Measurements from ENCODE around the gene WNT7A.
"Not testable (repeated sequence)": the region's sequence is repeated elsewhere in the genome, so short reads cannot be mapped to it uniquely, and the experiment has no call there.

WNT7A gene

GRCh38 chr3:13865106-13865505, 14.8 kb downstream of the WNT7A start:
- DNase-seq = no peak

GRCh38 chr3:13863965-13864595, 15.8 kb downstream of the WNT7A start:
- DNase-seq = no peak

DNA sequence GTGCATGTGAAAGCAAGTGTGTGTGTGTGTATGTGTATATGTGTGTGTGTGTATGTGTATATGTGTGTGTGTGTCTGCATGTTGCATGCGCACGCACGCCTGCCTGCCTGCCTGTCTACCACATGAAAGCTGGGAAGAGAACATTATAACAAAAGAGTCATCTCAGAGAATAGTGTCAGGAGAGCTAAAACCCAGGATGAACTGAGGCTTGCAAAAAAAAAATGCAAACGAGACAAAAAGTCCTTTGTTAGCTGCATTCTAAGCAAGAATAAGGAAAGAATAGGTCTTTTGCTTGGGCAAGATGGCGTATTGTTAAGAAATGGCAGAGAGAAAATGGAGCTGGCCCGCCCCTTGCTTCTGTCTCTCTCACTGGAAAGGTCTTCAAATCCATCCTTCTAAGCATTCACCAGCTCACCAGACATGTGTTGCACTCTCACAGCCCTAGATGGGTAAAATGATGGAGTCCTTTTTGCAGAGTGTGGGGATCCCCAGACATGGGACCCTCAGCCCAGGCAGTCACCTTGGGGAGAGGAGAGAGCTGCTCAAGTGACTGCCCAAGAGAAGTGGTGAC, 16.4 kb downstream of the WNT7A start:
- DNase-seq = no peak

DNA sequence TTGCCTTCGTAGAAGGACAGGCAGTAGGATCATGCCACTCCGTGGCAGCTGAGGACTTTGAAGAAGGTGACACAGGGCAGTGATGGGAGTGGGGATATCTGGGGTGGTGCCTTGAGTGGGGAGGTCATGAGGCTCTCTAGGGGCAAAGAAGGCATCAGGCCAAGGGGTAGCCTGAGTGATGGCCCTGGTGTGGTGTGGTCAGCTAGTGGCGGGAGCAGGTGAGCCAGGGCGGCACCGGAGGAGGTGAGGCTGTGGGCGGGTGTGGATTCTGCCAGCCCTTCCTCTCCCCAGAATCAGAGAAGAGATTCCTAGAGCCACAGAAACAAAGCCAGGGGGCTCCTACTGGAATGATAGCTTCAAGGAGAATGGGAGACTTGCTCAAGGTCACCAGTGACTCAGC, 18.4 kb downstream of the WNT7A start:
- no peak for DNase-seq

GRCh38 chr3:13860001-13860400, 19.9 kb downstream of the WNT7A start:
- no peak for DNase-seq

DNA sequence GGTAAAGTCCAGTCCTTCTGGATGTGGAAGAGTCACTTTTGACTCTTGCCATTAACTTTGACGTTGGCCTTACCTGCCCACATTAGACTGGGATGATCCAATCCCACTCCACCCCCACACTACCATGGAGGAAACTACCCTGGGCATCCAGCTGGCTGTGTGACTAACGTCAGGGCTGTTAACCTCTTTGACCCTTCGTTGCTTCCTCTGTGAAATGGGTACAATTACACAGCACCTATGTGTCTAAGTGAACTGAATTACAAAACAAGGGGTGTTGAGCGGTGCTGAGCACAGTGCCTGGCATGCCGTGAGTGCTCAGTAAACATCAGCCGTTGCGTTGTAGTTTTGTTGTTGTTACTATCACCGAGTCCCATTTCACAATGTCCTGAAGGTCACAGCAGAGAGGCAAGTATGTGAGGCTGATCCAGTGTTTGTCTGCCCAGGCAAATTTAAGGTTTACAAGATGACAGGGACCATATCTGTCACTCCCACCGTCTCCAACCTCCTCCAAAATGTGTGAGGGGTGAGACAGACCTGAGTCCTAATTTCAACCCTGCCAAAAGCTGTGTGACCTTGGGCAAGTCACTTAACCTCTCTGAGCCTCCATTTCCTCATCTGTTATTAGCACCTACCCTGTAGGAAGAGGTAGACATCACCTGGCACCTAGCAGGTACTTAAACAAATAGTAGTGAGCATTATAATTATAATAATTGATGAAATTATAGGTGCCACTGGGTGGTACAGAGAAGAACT, 20.9 kb downstream of the WNT7A start:
- DNase-seq = no peak

DNA sequence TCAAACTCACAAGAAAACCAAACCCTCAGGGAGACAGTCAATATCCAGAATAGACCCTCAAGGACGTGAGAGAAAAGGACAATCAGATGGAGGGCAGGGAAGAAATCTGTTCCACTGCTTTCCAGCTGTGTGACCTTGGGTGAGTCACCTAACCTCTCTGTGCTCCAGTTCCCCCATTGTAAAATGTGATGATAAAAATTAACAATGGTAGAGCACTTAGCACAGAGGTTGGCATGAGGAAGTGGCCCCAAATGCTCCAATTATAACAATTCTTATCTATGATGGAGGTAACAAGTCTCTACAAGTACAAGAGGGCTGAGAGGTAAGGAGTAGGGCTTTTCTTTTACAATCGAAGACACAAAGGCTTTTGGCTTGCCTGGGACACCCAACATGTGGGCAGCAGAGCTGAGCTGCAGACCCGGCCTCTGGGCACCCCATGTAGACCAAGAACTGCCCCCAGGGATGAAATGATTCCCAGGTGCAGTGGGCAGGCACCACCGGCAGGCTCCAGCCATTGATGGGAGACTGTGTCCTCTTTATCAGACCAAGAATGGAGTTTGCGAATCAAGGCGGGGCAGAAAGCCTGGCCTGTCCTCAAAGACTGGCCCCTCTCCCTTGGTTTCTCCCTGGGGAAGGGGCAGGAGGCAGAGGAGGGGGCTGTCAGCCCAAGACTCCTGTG, 22.0 kb downstream of the WNT7A start:
- no peak for DNase-seq

GRCh38 chr3:13856628-13857027, 23.2 kb downstream of the WNT7A start:
- DNase-seq = not testable (repeated sequence)

- no peak for DNase-seq
These were observed 23.9 kb downstream of the WNT7A start for GRCh38 chr3:13856006-13856405.

DNA sequence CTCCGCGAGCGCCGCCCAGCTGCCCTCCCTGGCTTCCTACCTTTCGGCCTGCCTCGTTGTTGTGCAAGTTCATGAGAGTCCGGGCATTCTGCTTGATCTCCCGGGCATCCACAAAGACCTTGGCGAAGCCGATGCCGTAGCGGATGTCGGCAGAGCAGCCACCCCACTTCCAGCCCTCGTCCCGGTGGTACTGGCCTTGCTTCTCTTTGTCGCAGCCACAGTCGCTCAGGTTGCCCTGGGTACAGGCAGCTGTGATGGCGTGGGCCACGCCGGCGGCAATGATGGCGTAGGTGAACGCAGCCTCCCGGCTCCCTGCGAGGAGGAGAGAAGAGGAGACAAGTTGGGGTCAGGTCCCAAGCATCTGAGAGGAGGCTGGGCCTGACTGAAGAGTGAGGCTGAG, 25.4 kb downstream of the WNT7A start:
- DNase-seq = no peak

DNA sequence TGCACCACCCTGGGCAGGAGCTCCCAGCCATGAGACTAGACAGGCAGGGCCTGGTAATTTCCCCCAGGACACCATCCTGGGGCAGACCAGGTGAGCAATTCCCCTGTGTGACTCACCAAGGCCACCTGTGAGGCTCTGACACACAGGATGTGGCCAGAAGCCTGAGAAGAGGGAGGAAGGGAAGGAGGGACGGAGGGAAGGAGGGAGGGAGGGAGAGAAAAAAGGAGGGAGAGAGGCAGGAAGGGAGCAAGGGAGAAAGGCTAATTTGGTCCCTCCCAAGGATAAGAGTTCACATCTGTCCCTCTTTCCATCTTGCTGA, 25.9 kb downstream of the WNT7A start:
- DNase-seq = no peak

DNA sequence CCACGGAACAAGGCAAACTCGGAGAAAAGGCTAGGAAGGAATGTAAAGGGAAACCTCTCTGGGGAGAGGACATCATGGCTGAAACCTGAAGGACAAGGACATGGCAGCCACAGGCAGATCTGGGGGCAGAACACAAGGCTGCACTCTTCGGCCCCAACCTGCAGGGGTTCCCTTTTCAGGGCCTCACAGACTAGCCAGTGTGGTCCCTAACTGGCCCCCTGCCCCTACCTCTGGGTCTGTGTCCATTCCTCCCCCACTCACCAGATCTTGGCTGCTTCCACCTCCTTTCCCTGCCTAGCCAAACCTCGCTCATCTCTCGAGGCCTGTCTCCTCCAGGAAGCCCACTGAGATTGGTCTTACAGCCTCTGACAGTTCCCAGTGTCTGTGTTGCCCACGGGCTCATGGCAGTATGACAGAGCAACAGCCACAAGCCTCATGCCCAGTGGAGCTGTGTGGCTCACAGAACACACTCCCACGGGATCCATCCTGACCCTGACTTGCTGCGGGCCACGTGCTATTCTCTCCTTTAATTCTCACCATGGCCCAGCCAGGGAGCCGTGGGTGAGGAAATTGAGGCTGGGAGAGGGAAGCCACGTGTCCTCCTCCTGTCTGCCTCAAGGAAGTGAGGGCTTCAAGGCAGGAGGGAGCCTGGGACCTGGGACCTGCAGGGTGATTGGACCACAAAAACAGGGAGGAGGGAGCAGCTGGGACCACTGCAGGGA, 26.5 kb downstream of the WNT7A start:
- DNase-seq = no peak

GRCh38 chr3:13852638-13853009, 27.2 kb downstream of the WNT7A start:
- DNase-seq = no peak

DNA sequence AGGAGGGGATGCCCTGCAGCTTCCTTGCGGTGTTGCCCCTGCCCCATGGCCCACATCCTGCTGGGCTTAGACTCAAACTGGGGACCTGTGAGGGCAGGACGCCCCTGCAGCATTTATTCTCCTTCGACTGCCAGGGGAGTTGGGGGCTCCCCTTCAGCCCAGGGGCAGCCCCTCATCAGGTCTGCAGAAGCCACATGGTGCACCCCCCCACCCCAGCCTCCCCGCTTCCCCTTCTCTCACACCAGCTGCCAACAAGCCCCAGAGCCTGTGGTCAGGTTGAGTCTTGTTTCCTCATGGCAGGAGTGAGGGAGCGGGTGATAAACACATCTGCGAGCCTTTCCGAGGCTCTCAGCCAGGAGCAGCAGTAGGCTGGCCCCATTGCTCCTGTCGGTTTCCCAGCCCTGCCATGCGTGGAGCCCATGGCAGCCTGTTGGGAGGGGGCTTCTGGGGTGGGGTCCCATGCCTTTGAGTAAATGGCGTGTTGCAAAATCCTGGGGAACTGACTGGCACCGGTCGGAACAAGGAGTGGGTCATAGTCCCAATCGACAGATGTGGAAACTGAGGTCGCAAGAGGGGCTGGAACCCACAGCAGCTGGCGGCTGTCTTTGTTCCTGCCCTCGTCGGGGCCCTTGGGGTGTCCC, 27.8 kb downstream of the WNT7A start:
- DNase-seq = no peak

DNA sequence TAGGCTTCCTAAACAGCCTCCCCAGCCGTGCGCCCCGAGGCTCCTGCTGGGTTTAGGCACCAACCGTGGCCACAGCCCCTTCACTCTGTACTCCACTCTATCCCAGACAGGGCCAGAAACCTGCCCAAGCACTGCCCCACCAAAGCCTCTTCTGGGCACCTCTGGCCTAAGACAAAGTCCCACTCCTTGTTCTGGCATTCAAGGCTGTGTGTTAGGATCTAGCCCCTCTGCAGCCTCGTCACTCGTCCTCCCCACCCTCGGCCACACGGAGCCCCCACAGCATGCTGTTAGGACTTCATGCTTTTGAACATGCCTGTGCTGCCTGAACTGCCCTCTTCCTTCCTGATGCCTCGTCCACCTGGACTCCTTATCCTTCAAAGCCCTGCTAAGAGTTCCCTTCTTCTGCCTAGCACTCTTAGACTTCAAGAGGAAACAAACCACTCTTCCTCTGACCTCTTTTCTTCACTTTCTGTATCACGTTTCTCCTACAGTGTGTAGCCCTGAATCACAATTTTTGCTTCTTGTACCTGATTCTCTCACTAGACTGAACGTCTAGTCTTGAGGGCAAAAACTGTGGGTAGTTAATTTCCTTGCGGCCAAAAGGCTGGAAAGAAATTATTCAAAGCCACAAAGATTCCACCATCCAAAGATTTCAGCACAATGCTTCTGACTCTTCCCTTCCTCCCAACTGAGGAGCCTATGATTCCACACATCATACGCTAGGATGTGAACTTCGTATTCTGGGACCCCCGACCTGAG, 28.6 kb downstream of the WNT7A start:
- no peak for DNase-seq

- DNase-seq = no peak
These were observed 29.5 kb downstream of the WNT7A start for GRCh38 chr3:13850161-13850945.

- DNase-seq = no peak
These were observed 30.9 kb downstream of the WNT7A start for GRCh38 chr3:13849018-13849417.

DNA sequence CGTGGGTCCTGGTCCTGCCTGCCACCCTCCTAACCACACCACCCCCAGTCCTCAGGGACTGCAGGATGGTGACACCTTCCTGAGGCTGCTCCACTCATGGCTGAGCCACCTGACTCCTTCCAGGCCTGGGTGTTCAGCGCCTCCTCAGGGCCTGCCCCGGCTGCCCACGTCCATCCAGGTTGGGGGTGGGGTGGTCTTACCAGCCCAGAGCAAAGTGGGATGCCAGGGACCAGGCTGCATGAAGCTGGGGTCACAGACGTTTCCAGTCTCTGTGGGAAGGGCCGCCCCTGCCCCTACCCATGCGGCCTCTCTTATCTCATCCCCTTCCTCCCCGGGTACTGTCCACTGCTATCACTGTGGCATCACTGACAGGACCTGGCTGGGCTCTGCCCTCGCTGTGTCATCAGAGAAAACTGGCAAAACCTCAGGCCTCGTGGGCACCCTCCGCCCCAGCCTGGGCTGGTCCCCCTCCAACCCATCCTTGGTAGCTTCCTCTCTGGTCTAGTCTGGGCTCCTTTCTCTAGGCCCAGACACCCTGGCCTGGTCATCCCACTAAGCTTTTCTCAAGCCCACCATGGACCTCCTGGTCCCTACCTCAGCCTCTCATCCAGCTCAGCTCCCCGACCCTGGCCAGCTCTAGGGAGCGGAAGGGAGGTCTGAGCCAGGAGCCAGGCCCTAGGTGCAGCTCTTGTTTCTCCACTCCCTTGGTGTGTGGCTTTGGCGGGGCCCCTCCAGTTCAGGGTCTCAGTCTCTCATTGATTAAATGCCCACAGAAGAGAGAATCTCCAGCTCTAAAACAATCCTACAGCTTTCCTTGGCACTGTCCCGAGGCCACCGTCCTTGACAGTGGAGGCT, 32.9 kb downstream of the WNT7A start:
- no peak for DNase-seq

- no peak for DNase-seq
These were observed 33.6 kb downstream of the WNT7A start for GRCh38 chr3:13846238-13846637.

- DNase-seq = no peak
These were observed 34.1 kb downstream of the WNT7A start for GRCh38 chr3:13845806-13846205.
